Testis (tissue), 3 donors: ENCODE measurements around the gene CXCR6. TPM values are rescaled to one million over a fixed set of nuclear protein-coding genes. Genes with fewer than 3 reads are reported as not detected.

ENCODE experiments used
- DNase-seq: peaks from one replicate; pipeline ENCODE4 v3.0.0-alpha.2; 2019
- H3K27ac ChIP-seq, 2 donors: fragments of 200-600 bp; sonication (generic); one replicate each; pipeline ENCODE4 v1.5.1; 2019
- H3K27me3 ChIP-seq: fragments of 200-600 bp; sonication (generic); one replicate; pipeline ENCODE4 v1.5.1; 2019
- H3K36me3 ChIP-seq: fragments of 200-600 bp; sonication (generic); one replicate; pipeline ENCODE4 v1.5.1; 2017; ENCODE audit warnings: low read depth; ENCODE audit errors: missing control alignments
- H3K4me1 ChIP-seq: fragments of 200-600 bp; sonication (generic); one replicate; pipeline ENCODE4 v1.5.1; 2019
- H3K4me3 ChIP-seq, 2 donors: fragments of 200-600 bp; sonication (generic); one replicate each; pipeline ENCODE4 v1.5.1; 2017 to 2019
- H3K9me3 ChIP-seq: fragments of 200-600 bp; sonication (generic); one replicate; pipeline ENCODE4 v1.5.1; 2017
- POLR2A ChIP-seq: fragments of 450-650 bp; IDR thresholded peaks from one replicate; pipeline ENCODE4 v1.6.1; 2017; ENCODE audit warnings: antibody characterized with exemption, mild to moderate bottlenecking, moderate library complexity
- WGBS, 2 donors: methylation state at CpG; one replicate each; pipeline ENCODE4 v1.1.5; 2018; 5-methylcytosine and 5-hydroxymethylcytosine counted together
- intact Hi-C: fragments of 100-400 bp; cut with DNase I; formaldehyde crosslinking; loops from one replicate; pipeline ENCODE4 v1.15.1; 2023; ENCODE audit warnings: low total_unique reads
- polyA plus RNA-seq: library from polyadenylated mRNA; stranded (reverse); fragments of 350-450 nt; fragmentation: Illumina TruSeq; extraction: RNeasy Lipid Tissue Mini Kit (QIAGEN cat#74804); gene quantifications from one replicate; pipeline ENCODE4 v1.2.3, GENCODE V29; 2014; ENCODE audit warnings: low read depth, low replicate concordance; ENCODE audit not compliant: insufficient read depth
- total RNA-seq, 2 donors: library from RNA; depleted of rRNA; stranded (reverse); fragments of >200 nt; gene quantifications; one replicate each; pipeline ENCODE4 v1.2.3, GENCODE V29; 2016
- TF ChIP-seq, protein P1 (sequence below), 3 experiments: fragments of 450-650 bp in 2 of 3; fragments of 200-600 bp in 1 of 3; sonication (generic) in 1 of 3; IDR thresholded peaks; one replicate each; pipeline ENCODE4 v1.5.1; 2016 to 2019; ENCODE audit warnings: antibody characterized with exemption in 3 of 3, mild to moderate bottlenecking in 2 of 3, moderate library complexity in 1 of 3

The CXCR6 gene
- total and polyA plus RNA-seq, 3 donors from 2014 or later, result 0.16 to 2.1 (median 0.62) TPM

DNA sequence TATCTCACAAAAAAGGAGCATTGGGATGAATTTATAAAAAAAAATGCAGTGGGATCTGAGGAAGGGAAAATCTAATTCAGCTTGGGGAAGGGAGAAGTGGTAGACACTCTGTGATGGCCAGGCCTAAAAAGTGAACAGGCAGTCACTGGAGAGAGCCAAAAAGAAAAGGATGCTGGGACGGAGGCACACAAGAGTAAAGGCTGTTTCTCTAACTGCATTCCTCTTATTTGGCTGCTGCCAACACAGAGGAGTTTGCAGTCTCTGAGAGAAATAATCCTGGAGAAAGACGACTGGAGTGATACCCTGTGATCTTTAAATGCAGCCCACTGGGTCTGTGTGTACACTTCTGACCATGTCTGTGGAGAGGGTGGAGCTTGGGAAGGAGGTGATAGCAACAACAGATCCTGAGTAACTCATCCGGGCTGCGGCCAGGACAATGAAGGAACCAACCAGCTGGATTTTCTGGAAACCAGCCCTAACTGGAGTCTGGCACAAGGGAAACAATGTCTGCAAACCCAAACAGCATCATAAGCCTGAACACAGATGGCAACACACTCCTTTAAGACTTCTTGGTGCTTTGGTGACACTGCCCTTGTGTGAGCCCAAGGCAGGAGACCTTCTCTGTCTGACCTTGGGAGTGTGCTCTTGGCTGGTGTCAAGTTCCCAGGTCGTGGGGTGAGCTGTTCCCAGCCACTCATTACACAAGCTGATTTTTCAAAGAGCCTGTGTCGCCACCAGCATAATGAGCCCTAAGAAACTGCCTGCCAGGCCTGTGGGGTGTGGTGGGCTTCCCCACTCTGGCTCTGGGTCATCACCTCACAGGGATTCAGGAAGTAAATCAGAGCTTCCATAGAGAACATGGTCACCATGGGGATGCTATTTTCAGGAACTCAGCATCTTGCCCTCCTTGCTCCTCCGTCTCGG, 44.4 kb downstream of the CXCR6 start:
- intact Hi-C loops, result no loop called here
- H3K27ac ChIP-seq, result peak overlapping the region; percentile 21 to 44
- no peaks in the 10 kb centered on the region for H3K27me3 ChIP-seq
- TF ChIP-seq, protein P1, sequence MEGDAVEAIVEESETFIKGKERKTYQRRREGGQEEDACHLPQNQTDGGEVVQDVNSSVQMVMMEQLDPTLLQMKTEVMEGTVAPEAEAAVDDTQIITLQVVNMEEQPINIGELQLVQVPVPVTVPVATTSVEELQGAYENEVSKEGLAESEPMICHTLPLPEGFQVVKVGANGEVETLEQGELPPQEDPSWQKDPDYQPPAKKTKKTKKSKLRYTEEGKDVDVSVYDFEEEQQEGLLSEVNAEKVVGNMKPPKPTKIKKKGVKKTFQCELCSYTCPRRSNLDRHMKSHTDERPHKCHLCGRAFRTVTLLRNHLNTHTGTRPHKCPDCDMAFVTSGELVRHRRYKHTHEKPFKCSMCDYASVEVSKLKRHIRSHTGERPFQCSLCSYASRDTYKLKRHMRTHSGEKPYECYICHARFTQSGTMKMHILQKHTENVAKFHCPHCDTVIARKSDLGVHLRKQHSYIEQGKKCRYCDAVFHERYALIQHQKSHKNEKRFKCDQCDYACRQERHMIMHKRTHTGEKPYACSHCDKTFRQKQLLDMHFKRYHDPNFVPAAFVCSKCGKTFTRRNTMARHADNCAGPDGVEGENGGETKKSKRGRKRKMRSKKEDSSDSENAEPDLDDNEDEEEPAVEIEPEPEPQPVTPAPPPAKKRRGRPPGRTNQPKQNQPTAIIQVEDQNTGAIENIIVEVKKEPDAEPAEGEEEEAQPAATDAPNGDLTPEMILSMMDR (IDR thresholded peaks at IDR 0.05), result no peak
- TF ChIP-seq POLR2A, result no peak
- 34 to 44% methylated on average over 6 to 8 of the region's 8 CpGs for WGBS, 2 donors
- no peaks in the 10 kb centered on the region for H3K9me3 ChIP-seq
- H3K36me3 ChIP-seq, result no peaks in the 10 kb centered on the region
- no peak overlapping the region for H3K4me3 ChIP-seq
- peaks cover 33% of the 10 kb centered on the region for H3K4me1 ChIP-seq
- DNase-seq, result peak; percentile 61

DNA sequence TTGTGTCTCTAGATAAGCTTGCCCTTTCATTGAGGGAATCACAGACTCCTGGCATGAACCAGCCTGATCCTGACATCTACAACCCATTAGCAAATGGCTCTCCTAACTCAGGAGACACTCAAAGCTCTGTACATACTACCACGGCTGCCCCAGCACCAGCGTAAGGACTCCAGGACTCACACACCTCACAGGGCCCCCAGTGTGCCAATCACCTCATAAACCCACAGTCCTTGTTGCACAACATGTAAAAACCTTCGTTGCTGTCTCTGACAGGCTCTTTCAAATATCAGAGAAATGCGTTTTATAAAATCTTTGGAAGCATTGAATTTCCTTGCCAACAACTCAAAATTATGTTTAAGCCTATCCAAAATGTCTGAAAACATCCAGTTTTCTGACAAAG, 45.1 kb downstream of the CXCR6 start:
- intact Hi-C loops, result no loop called here
- DNase-seq, result no peak
- Histone ChIP-seq H3K36me3 (no peaks in the 10 kb centered on the region), H3K27me3 (no peaks in the 10 kb centered on the region), H3K4me1 (peaks cover 33% of the 10 kb centered on the region), H3K27ac (peak overlapping the region; percentile 21 to 44), H3K4me3 (no peak overlapping the region), H3K9me3 (no peaks in the 10 kb centered on the region)
- TF ChIP-seq, protein P1 (IDR thresholded peaks at IDR 0.05), result no peak
- TF ChIP-seq POLR2A, result no peak
- 92 to 95% methylated on average over 4 of the region's 4 CpGs for WGBS, 2 donors

DNA sequence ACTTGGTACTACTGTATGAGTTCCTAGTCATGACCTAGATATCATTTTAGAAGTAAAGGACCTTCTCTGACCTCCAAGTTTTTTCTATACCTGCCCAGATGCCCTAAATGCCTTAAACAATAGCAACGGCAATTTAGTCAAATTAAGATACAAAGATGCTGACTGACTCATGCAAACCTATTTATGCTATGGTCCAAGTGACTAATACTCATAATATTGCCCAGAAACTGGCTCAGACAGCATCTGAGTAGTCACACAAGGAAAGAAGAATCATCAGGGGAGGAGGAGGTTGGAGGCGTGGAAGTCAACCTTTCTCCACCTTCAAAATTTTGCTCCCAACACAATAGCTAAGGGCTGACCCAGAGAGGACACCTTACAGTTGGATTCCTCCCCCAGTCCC, 45.5 kb downstream of the CXCR6 start:
- H3K9me3 ChIP-seq, result no peaks in the 10 kb centered on the region
- no peak for DNase-seq
- H3K27ac ChIP-seq, result no peak overlapping the region
- TF ChIP-seq, protein P1 (IDR thresholded peaks at IDR 0.05), result no peak
- TF ChIP-seq POLR2A, result no peak
- H3K4me3 ChIP-seq, result no peak overlapping the region
- H3K4me1 ChIP-seq, result peaks cover 33% of the 10 kb centered on the region
- intact Hi-C loops, result no loop called here
- 72 to 89% methylated on average over 2 of the region's 2 CpGs for WGBS, 2 donors
- H3K36me3 ChIP-seq, result no peaks in the 10 kb centered on the region
- no peaks in the 10 kb centered on the region for H3K27me3 ChIP-seq

DNA sequence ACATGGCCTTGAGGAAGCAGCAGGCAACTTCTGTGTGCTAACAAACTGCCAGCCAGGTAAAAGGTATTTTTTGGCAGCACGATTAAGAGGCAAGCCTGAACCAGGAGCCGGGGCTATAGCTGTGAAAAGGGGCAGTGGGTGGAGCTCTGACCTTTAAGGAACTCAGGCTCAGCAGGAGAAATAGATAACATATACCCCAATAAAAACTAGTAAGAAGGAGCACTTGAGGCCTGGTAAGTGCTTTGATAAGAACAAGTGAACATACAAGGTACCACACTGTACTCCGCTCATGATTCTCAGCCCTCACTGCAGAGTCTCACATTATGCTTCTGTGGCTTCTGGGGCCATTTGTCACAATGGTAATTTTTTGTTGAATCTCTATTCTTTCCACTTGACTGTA, 46.9 kb downstream of the CXCR6 start:
- intact Hi-C loops, result no loop called here
- Histone ChIP-seq H3K4me3 (no peak overlapping the region), H3K36me3 (no peaks in the 10 kb centered on the region), H3K27ac (no peak overlapping the region), H3K9me3 (no peaks in the 10 kb centered on the region), H3K27me3 (no peaks in the 10 kb centered on the region), H3K4me1 (peaks cover 38% of the 10 kb centered on the region)
- WGBS, 2 donors, result 62 to 88% methylated on average over 3 of the region's 3 CpGs
- TF ChIP-seq POLR2A, result no peak
- TF ChIP-seq, protein P1 (IDR thresholded peaks at IDR 0.05), result no peak
- DNase-seq, result no peak
